Progenitor cell of endocrine pancreas (in vitro differentiated cells): ENCODE data around the gene ZBTB17. TPM values are rescaled to one million over a fixed set of nuclear protein-coding genes. Genes with fewer than 3 reads are reported as not detected.
"Not testable (repeated sequence)": the region's sequence is repeated elsewhere in the genome, so short reads cannot be mapped to it uniquely, and the experiment has no call there.

Source experiments
- DNase-seq: peaks from one replicate; pipeline ENCODE4 v3.0.0; 2021; ENCODE audit warnings: low spot score; ENCODE audit not compliant: unreplicated experiment
- H3K27ac Mint-ChIP-seq: 2 replicates; pipeline ENCODE4 v1.8.0; 2021; ENCODE audit warnings: mild to moderate bottlenecking, moderate library complexity, mixed read lengths
- H3K27me3 Mint-ChIP-seq: 2 replicates; pipeline ENCODE4 v1.8.0; 2021; ENCODE audit warnings: mixed read lengths
- H3K36me3 Mint-ChIP-seq: 2 replicates; pipeline ENCODE4 v1.8.0; 2022; ENCODE audit warnings: mixed read lengths; ENCODE audit not compliant: insufficient read depth
- H3K4me1 Mint-ChIP-seq: 2 replicates; pipeline ENCODE4 v1.8.0; 2021; ENCODE audit warnings: low read depth, mixed read lengths
- H3K4me3 Mint-ChIP-seq: 2 replicates; pipeline ENCODE4 v1.8.0; 2021; ENCODE audit warnings: low read depth, mild to moderate bottlenecking, moderate library complexity, mixed read lengths
- H3K9me3 Mint-ChIP-seq: 2 replicates; pipeline ENCODE4 v1.8.0; 2021; ENCODE audit warnings: low read depth, mixed read lengths
- total RNA-seq: library from RNA; stranded (reverse); gene quantifications from 2 replicates; pipeline ENCODE4 v1.2.1, GENCODE V29; 2021
- TF ChIP-seq, protein P1 (sequence below): fragments of 200-600 bp; sonication (generic); IDR thresholded peaks from one replicate; pipeline ENCODE4 v1.5.0; 2021; ENCODE audit warnings: antibody characterized with exemption, mild to moderate bottlenecking; ENCODE audit not compliant: unreplicated experiment

The ZBTB17 gene
- total RNA-seq, 1 donor from 2014 or later = 57.7 TPM

DNA sequence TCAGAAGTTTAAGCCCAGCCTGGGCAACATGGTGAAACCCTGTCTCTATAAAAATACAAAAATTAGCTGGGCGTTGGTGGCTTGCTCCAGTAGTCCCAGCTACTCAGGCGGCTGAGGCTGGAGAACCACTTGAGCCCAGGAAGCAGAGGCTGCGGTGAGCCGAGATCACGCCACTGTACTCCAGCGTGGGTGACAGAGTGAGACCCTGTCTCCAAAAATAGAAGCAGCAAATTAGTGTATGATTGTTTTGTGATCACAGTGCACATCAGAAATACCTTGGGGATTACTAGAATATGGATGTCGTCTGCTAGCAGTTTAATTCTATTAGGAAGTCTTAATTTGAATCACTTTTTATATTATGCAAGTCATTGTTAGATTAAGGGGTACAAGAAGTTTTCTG is 59.0 kb downstream of the ZBTB17 start:
- Mint-ChIP-seq H3K4me1 (no peaks in the 10 kb centered on the region), H3K27ac (no peak overlapping the region), H3K27me3 (no peaks in the 10 kb centered on the region), H3K9me3 (no peaks in the 10 kb centered on the region), H3K36me3 (peaks cover 24% of the 10 kb centered on the region), H3K4me3 (no peak overlapping the region)
- TF ChIP-seq, protein P1, sequence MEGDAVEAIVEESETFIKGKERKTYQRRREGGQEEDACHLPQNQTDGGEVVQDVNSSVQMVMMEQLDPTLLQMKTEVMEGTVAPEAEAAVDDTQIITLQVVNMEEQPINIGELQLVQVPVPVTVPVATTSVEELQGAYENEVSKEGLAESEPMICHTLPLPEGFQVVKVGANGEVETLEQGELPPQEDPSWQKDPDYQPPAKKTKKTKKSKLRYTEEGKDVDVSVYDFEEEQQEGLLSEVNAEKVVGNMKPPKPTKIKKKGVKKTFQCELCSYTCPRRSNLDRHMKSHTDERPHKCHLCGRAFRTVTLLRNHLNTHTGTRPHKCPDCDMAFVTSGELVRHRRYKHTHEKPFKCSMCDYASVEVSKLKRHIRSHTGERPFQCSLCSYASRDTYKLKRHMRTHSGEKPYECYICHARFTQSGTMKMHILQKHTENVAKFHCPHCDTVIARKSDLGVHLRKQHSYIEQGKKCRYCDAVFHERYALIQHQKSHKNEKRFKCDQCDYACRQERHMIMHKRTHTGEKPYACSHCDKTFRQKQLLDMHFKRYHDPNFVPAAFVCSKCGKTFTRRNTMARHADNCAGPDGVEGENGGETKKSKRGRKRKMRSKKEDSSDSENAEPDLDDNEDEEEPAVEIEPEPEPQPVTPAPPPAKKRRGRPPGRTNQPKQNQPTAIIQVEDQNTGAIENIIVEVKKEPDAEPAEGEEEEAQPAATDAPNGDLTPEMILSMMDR = no peak
- no peak for DNase-seq

DNA sequence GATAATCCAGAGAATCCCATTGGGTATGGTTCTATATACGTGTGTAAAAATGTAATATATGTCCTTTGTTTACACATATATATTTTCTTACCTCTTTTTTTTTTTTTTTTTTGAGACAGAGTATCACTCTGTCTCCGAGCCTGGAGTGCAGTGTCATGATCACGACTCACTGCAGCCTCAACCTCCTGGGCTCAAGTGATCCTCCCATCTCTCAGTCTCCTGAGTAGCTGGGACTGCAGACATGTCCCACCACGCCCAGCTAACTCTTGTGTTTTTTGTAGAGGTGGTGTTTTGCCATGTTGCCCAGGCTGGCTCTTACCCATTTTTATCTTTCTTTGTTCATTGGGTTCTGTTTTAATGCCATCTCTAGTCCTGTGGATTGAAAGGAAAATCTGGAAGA is 59.5 kb downstream of the ZBTB17 start:
- TF ChIP-seq, protein P1 = no peak
- peaks cover 25% of the 10 kb centered on the region for H3K36me3 Mint-ChIP-seq
- DNase-seq = no peak
- no peak overlapping the region for H3K27ac Mint-ChIP-seq
- no peaks in the 10 kb centered on the region for H3K4me1 Mint-ChIP-seq
- no peaks in the 10 kb centered on the region for H3K9me3 Mint-ChIP-seq
- no peaks in the 10 kb centered on the region for H3K27me3 Mint-ChIP-seq
- H3K4me3 Mint-ChIP-seq = no peak overlapping the region

DNA sequence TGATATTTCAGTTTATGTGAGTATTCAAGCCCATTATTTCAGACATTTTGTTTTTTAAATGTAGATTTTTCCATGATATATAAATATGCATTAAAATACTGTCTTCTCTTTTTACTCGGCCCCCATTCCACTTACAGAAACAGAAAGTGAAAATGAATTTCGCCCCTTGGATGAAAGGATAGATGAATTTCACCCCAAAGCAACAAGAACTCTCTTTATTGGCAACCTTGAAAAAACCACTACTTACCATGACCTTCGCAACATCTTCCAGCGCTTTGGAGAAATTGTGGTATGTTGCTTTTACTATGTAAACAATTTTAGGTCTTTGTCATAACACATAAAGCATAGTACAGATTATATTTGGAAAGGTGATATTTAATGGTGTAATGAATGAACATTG is 59.9 kb downstream of the ZBTB17 start:
- TF ChIP-seq, protein P1 = no peak

DNA sequence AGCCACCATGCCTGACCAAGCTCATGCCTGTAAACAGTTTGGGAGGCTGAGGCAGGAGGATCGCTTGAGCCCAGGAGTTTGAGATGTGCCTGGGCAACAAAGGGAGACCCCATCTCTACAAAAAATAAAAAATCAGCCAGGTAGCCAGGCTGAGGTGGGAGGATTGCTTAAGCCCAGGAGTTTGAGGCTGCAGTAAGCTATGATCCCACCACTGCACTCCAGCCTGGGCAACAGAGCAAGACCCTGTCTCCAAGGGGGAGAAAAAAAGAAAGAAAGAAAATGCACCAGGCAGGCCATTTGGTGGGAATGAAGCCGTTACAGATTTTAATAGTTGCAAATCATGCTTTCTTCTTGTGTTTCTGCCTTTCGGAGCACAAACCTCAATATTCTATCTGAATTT is 62.3 kb downstream of the ZBTB17 start:
- not testable (repeated sequence) for H3K9me3 Mint-ChIP-seq, H3K4me3 Mint-ChIP-seq, H3K27ac Mint-ChIP-seq, H3K4me1 Mint-ChIP-seq, H3K27me3 Mint-ChIP-seq, DNase-seq
- peaks cover 27% of the 10 kb centered on the region for H3K36me3 Mint-ChIP-seq

More for the DNA sequence above, 59.9 kb downstream of the ZBTB17 start:
- no peaks in the 10 kb centered on the region for H3K4me1 Mint-ChIP-seq
- H3K27ac Mint-ChIP-seq = no peak overlapping the region
- peaks cover 26% of the 10 kb centered on the region for H3K36me3 Mint-ChIP-seq
- no peaks in the 10 kb centered on the region for H3K27me3 Mint-ChIP-seq
- DNase-seq = no peak
- H3K9me3 Mint-ChIP-seq = no peaks in the 10 kb centered on the region
- no peak overlapping the region for H3K4me3 Mint-ChIP-seq

DNA sequence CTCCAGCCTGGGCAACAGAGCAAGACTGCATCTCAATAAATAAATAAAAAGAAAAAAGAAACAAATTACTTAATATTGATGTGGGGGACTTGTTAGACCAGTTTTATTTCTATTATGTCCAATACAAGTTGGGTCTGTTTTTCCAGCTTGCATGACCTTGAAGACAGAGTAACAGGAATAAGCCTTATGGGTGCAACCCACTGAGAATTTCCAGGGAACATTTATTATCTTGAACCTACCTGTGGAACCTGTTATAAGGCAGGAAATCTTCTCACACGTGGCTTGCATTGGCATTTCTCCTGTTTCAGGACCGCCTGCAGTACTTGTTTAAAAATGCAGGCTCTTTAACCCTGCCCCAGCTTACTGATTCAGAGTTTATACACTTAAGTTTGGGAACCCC is 64.0 kb downstream of the ZBTB17 start:
- Mint-ChIP-seq H3K27me3 (no peaks in the 10 kb centered on the region), H3K9me3 (no peaks in the 10 kb centered on the region), H3K4me1 (no peaks in the 10 kb centered on the region), H3K36me3 (peaks cover 27% of the 10 kb centered on the region), H3K27ac (no peak overlapping the region), H3K4me3 (no peak overlapping the region)
- DNase-seq = no peak
- TF ChIP-seq, protein P1 = no peak

DNA sequence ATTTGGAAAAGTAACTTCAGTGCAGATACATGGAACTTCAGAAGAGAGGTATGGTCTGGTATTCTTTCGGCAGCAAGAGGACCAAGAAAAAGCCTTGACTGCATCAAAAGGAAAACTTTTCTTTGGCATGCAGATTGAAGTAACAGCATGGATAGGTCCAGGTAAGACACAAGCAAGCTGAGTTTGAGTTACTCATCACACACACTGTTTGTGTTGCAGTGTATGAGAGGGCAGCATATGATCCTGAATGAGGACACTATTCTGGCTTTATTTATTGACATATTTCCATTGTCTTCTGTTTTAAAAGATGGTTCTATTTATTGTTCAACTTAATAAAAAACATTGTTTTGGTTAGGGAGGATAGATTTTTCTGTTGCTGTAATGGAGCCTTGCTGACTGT is 64.8 kb downstream of the ZBTB17 start:
- no peak for DNase-seq
- Mint-ChIP-seq H3K27ac (no peak overlapping the region), H3K4me3 (no peak overlapping the region), H3K9me3 (no peaks in the 10 kb centered on the region), H3K36me3 (peaks cover 25% of the 10 kb centered on the region), H3K4me1 (peaks cover 2% of the 10 kb centered on the region), H3K27me3 (no peaks in the 10 kb centered on the region)
- TF ChIP-seq, protein P1 = no peak
